A673 (cell line): ENCODE results near the gene LYRM4. TPM values are rescaled to one million over a fixed set of nuclear protein-coding genes. Genes with fewer than 3 reads are reported as not detected.

Experiments
- BruUV-seq: library from RNA; stranded (reverse); fragments of 400-500 nt; replicated peaks from 2 replicates; lab custom pipeline; 2021; lab: Mats Ljungman, UMichigan
- CTCF ChIA-PET: fragments of 300-600 bp; sonication (Branson Sonifier 250); formaldehyde crosslinking; loops from one replicate; lab custom pipeline; 2022; ENCODE audit warnings: antibody characterized with exemption; lab: Charles Lee
- POLR2A ChIA-PET: fragments of 300-600 bp; sonication (Branson Sonifier 250); formaldehyde crosslinking; loops from one replicate; lab custom pipeline; 2022; ENCODE audit warnings: antibody characterized with exemption; ENCODE audit not compliant: low non-redundant PET; lab: Charles Lee
- DNase-seq: peaks from one replicate; pipeline ENCODE4 v3.0.0-alpha.2; 2015; ENCODE audit warnings: low spot score
- H3K27ac ChIP-seq: fragments of 200-600 bp; sonication (generic); 2 replicates; pipeline ENCODE4 v1.5.1; 2016; ENCODE audit warnings: mixed run types, low read depth, mild to moderate bottlenecking, mixed read lengths, antibody characterized with exemption, low read length; ENCODE audit not compliant: poor library complexity, severe bottlenecking
- H3K27me3 ChIP-seq: fragments of 200-600 bp; sonication (generic); replicated peaks from 2 replicates; pipeline ENCODE4 v1.6.1; 2017; ENCODE audit warnings: mixed run types, low read depth, mild to moderate bottlenecking, mixed read lengths, antibody characterized with exemption, low read length; ENCODE audit not compliant: insufficient read depth, poor library complexity
- H3K36me3 ChIP-seq: fragments of 200-600 bp; sonication (generic); 2 replicates; pipeline ENCODE4 v1.6.1; 2016; ENCODE audit warnings: mixed run types, mild to moderate bottlenecking, mixed read lengths, antibody characterized with exemption, low read length; ENCODE audit not compliant: insufficient read depth, poor library complexity, severe bottlenecking
- H3K4me1 ChIP-seq: fragments of 200-600 bp; sonication (generic); 2 replicates; pipeline ENCODE4 v1.6.1; 2017; ENCODE audit warnings: mixed run types, mild to moderate bottlenecking, mixed read lengths, antibody characterized with exemption, low read length; ENCODE audit not compliant: insufficient read depth, poor library complexity, severe bottlenecking
- H3K4me3 ChIP-seq: fragments of 200-600 bp; sonication (generic); 2 replicates; pipeline ENCODE4 v1.5.1; 2016; ENCODE audit warnings: low read depth, mixed run types, mild to moderate bottlenecking, mixed read lengths, low read length; ENCODE audit not compliant: poor library complexity, severe bottlenecking
- H3K9me3 ChIP-seq: fragments of 200-600 bp; sonication (generic); 2 replicates; pipeline ENCODE4 v1.6.1; 2016; ENCODE audit warnings: mixed run types, low read depth, mild to moderate bottlenecking, mixed read lengths, antibody characterized with exemption, low read length; ENCODE audit not compliant: poor library complexity, severe bottlenecking
- CTCF ChIP-seq: fragments of 300-800, 200-600 bp; sonication (generic); conservative IDR thresholded peaks from 2 replicates; pipeline ENCODE4 v1.5.1; 2017; ENCODE audit warnings: low read depth, mild to moderate bottlenecking, antibody characterized with exemption, low read length, moderate library complexity, mixed read lengths
- EZH2 ChIP-seq: fragments of 200-600 bp; sonication (generic); IDR thresholded peaks from 2 replicates; pipeline ENCODE4 v1.6.1; 2017; ENCODE audit warnings: borderline replicate concordance, low read depth, mild to moderate bottlenecking, mixed read lengths, antibody characterized with exemption, low read length; ENCODE audit not compliant: poor library complexity, severe bottlenecking
- intact Hi-C: fragments of 100-400 bp; cut with micrococcal nuclease; formaldehyde crosslinking; loops from one replicate; pipeline ENCODE4 v1.10.0; 2022; ENCODE audit not compliant: unreplicated experiment
- total RNA-seq: library from RNA; stranded (reverse); gene quantifications from 2 replicates; pipeline ENCODE4 v1.2.3, GENCODE V29; 2021

The LYRM4 gene
- total RNA-seq, 1 experiment from 2014 or later: 53.6 TPM

- peaks cover 13% of the 10 kb centered on the region for H3K4me1 ChIP-seq
- ChIA-PET CTCF (no interaction called here), POLR2A (no interaction called here)
- no peak overlapping the region for H3K4me3 ChIP-seq
- no peak for DNase-seq
- H3K36me3 ChIP-seq: no peaks in the 10 kb centered on the region
- intact Hi-C loops: no loop called here
- H3K27ac ChIP-seq: no peak overlapping the region
- H3K9me3 ChIP-seq: no peaks in the 10 kb centered on the region
- no peaks in the 10 kb centered on the region for H3K27me3 ChIP-seq
- TF ChIP-seq EZH2 (no peak), CTCF (no peak)
- BruUV-seq: no TSS peak
These were observed 150.5 kb downstream of the LYRM4 start for GRCh38 chr6:5110246-5110645.

- no peaks in the 10 kb centered on the region for H3K36me3 ChIP-seq
- TF ChIP-seq CTCF (no peak), EZH2 (no peak)
- H3K27ac ChIP-seq: no peak overlapping the region
- H3K9me3 ChIP-seq: no peaks in the 10 kb centered on the region
- peaks cover 7% of the 10 kb centered on the region for H3K4me1 ChIP-seq
- no peak overlapping the region for H3K4me3 ChIP-seq
- no peak for DNase-seq
- no peaks in the 10 kb centered on the region for H3K27me3 ChIP-seq
- intact Hi-C loops: no loop called here
- CTCF ChIA-PET: no interaction called here
- POLR2A ChIA-PET: no interaction called here
- no TSS peak for BruUV-seq
These were observed 151.3 kb downstream of the LYRM4 start for GRCh38 chr6:5109436-5109835.

GRCh38 chr6:5108536-5109150, 152.1 kb downstream of the LYRM4 start:
- H3K36me3 ChIP-seq: no peaks in the 10 kb centered on the region
- ChIA-PET POLR2A (no interaction called here), CTCF (no interaction called here)
- H3K27ac ChIP-seq: no peak overlapping the region
- TF ChIP-seq EZH2 (no peak), CTCF (no peak)
- H3K4me1 ChIP-seq: peaks cover 7% of the 10 kb centered on the region
- no peak overlapping the region for H3K4me3 ChIP-seq
- no peaks in the 10 kb centered on the region for H3K9me3 ChIP-seq
- H3K27me3 ChIP-seq: no peaks in the 10 kb centered on the region
- no TSS peak for BruUV-seq
- intact Hi-C loops: no loop called here
- no peak for DNase-seq
